ENCODE measurements around the gene FAAP20.

- TF ChIP-seq CTCF (IDR thresholded peaks at IDR 0.05; ENCODE audit: low read length) (no peak), EZH2phosphoT487 (IDR thresholded peaks at IDR 0.05; ENCODE audit: low read length) (no peak)
These were observed 10.6 kb downstream of the FAAP20 start for GRCh38 chr1:2183937-2184334.
